ENCODE measurements around the gene LAMA3.

- TF ChIP-seq CTCF (IDR thresholded peaks at IDR 0.05): no peak
- TF ChIP-seq REST (IDR thresholded peaks at IDR 0.05; ENCODE audit: insufficient read depth in 1 of 2, low read depth in 2 of 2, low read length in 1 of 2): no peak
- peak; percentile 39; the same call in 1 of the 2 replicates for TF ChIP-seq TCF7L2 (IDR thresholded peaks at IDR 0.05; ENCODE audit: low read depth, low read length)
These were observed 4.6 kb upstream of the LAMA3 start for GRCh38 chr18:23684515-23685197.

Measured in Panc1 (cell line).